HEK293T (cell line): Measurements from ENCODE around the gene SCUBE2.

ENCODE experiments used
- CTCF ChIA-PET: fragments of 350-600 bp; formaldehyde crosslinking; extraction: SDS; loops from one replicate; lab custom pipeline; 2021; ENCODE audit warnings: antibody characterized with exemption, inconsistent platforms; lab: Yijun Ruan, JAX
- POLR2A ChIA-PET: fragments of 350-600 bp; formaldehyde crosslinking; extraction: SDS; loops from one replicate; lab custom pipeline; 2020; ENCODE audit warnings: antibody characterized with exemption, inconsistent platforms; lab: Yijun Ruan, JAX
- DNase-seq: peaks from one replicate; pipeline ENCODE4 v3.0.0; 2012; ENCODE audit warnings: mixed read lengths; ENCODE audit errors: extremely low spot score
- ARNT ChIP-seq: fragments of 450-650 bp; IDR thresholded peaks from 2 replicates; pipeline ENCODE4 v1.6.1; 2017; ENCODE audit warnings: mild to moderate bottlenecking
- BHLHE40 ChIP-seq: fragments of 450-650 bp; IDR thresholded peaks from 2 replicates; pipeline ENCODE4 v1.6.1; 2016; ENCODE audit warnings: mild to moderate bottlenecking, moderate library complexity, borderline replicate concordance
- CTBP1 ChIP-seq: fragments of 450-650 bp; IDR thresholded peaks from 2 replicates; pipeline ENCODE4 v1.6.1; 2016; ENCODE audit warnings: borderline replicate concordance
- ELF4 ChIP-seq: fragments of 450-650 bp; IDR thresholded peaks from 2 replicates; pipeline ENCODE4 v1.6.1; 2017; ENCODE audit warnings: antibody characterized with exemption
- FOXA1 ChIP-seq: fragments of 450-650 bp; IDR thresholded peaks from 2 replicates; pipeline ENCODE4 v1.6.1; 2016; ENCODE audit warnings: mild to moderate bottlenecking
- FOXK2 ChIP-seq: fragments of 450-650 bp; IDR thresholded peaks from 2 replicates; pipeline ENCODE4 v1.6.1; 2016; ENCODE audit warnings: mild to moderate bottlenecking
- FOXM1 ChIP-seq: fragments of 450-650 bp; IDR thresholded peaks from 2 replicates; pipeline ENCODE4 v1.6.1; 2017; ENCODE audit warnings: mild to moderate bottlenecking, borderline replicate concordance
- HDGF ChIP-seq: fragments of 450-650 bp; IDR thresholded peaks from 2 replicates; pipeline ENCODE4 v1.6.1; 2017; ENCODE audit warnings: antibody characterized with exemption, borderline replicate concordance
- L3MBTL2 ChIP-seq: fragments of 450-650 bp; conservative IDR thresholded peaks from 2 replicates; pipeline ENCODE4 v1.6.1; 2016; ENCODE audit warnings: mild to moderate bottlenecking
- LEF1 ChIP-seq: fragments of 450-650 bp; IDR thresholded peaks from 2 replicates; pipeline ENCODE4 v1.6.1; 2017; ENCODE audit warnings: mild to moderate bottlenecking, borderline replicate concordance
- NFRKB ChIP-seq: fragments of 450-650 bp; IDR thresholded peaks from 2 replicates; pipeline ENCODE4 v1.6.1; 2016; ENCODE audit warnings: mild to moderate bottlenecking, moderate library complexity
- PKNOX1 ChIP-seq: fragments of 450-650 bp; IDR thresholded peaks from 2 replicates; pipeline ENCODE4 v1.6.1; 2016
- SP1 ChIP-seq: fragments of 450-650 bp; IDR thresholded peaks from 2 replicates; pipeline ENCODE4 v1.6.1; 2017
- SUZ12 ChIP-seq: fragments of 450-650 bp; IDR thresholded peaks from 2 replicates; pipeline ENCODE4 v1.6.1; 2016; ENCODE audit warnings: mild to moderate bottlenecking
- TARDBP ChIP-seq: fragments of 450-650 bp; IDR thresholded peaks from 2 replicates; pipeline ENCODE4 v1.6.1; 2016
- ZNF384 ChIP-seq: fragments of 450-650 bp; IDR thresholded peaks from 2 replicates; pipeline ENCODE4 v1.6.1; 2016

Gene SCUBE2

GRCh38 chr11:9089636-9090035, 1.8 kb downstream of the SCUBE2 start:
- TF ChIP-seq ARNT, result no peak
- no peak for TF ChIP-seq L3MBTL2
- no peak for TF ChIP-seq SUZ12
- DNase-seq, result no peak
- POLR2A ChIA-PET, result no interaction called here
- CTCF ChIA-PET, result interaction anchor here (0.5 to 1.0 kb wide), 4 partner anchors 28 to 417 kb away, joined by 3 to 4 read pairs (median 3); no protein-coding TSS in a partner anchor

DNA sequence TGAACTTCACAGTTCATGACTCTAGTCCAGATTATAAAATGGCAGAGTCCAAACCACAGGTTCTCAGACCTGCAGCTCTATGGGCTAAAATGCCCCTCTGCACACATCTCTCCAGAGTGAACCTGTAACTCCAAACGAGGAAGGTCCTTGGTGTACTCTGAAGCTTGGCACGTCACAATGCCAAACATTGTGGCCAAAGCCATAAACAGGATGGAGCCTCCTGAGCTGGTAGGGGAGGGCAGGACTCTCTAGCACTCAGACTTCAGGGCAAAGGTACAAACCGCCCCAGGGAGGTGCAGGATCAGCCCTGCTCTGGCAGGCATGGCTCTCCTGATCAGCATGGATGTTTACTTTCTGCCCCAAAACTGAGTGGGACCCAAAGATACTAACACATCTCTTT, 2.3 kb downstream of the SCUBE2 start:
- POLR2A ChIA-PET, result interaction anchor here (1.2 kb wide), 1 partner anchor 10 kb away, joined by 3 read pairs; no protein-coding TSS in a partner anchor
- no peak for DNase-seq
- TF ChIP-seq ARNT (no peak), BHLHE40 (no peak), FOXA1 (no peak), CTBP1 (no peak), FOXM1 (no peak), FOXK2 (no peak), ELF4 (no peak), ZNF384 (no peak), LEF1 (no peak), PKNOX1 (no peak), SP1 (no peak), HDGF (no peak), SUZ12 (no peak), TARDBP (no peak)
- CTCF ChIA-PET, result interaction anchor here (0.5 to 1.0 kb wide), 2 partner anchors 27 to 73 kb away, joined by 3 to 4 read pairs; no protein-coding TSS in a partner anchor

DNA sequence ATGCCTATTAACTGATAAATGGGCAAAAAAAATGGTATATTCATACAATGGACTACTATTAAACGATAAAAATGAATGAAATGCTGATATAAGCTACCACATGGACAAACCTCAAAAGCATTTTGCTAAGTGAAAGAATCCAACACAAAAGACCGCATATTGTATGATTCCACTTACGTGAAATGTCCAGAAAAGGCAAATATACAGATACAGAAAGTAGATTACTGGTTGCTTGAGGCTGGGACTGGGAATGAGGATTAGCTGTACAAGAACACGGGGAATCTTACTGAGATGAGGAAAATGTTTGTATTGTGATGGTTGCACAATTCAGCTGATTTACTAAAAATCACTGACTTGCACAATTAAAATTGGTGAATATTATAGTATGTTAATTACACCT, 8.8 kb downstream of the SCUBE2 start:
- TF ChIP-seq ZNF384 (no peak), HDGF (no peak), NFRKB (no peak), FOXK2 (no peak), FOXA1 (no peak), TARDBP (no peak), LEF1 (no peak), SP1 (no peak), L3MBTL2 (no peak), PKNOX1 (no peak), SUZ12 (no peak), ELF4 (no peak), BHLHE40 (no peak), FOXM1 (no peak), ARNT (no peak), CTBP1 (no peak)
- DNase-seq, result no peak
- CTCF ChIA-PET, result no interaction called here
- POLR2A ChIA-PET, result no interaction called here

DNA sequence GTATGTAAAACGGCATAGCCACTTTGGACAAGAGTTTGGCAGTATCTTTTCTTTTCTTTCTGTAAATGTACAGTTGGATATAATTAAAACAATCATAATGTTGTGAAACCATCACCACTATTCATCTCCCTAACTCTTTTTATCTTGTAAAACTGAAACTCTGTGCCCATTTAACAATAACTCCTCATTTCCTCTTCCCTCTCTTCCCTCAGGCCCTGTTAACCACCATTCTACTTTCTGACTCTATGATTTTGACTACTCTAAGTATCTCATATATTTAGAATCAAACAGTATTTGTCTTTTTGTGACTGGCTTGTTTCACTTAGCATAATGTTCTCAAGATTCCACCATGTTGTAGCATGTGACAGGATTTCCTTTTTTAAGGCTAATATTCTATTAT, 10.2 kb downstream of the SCUBE2 start:
- ChIA-PET POLR2A (no interaction called here), CTCF (no interaction called here)
- TF ChIP-seq HDGF (no peak), L3MBTL2 (no peak)
- DNase-seq, result no peak

- ChIA-PET POLR2A (interaction anchor here (1.0 kb wide), 1 partner anchor 10 kb away, joined by 3 read pairs; no protein-coding TSS in a partner anchor), CTCF (no interaction called here)
- TF ChIP-seq BHLHE40, result no peak
- TF ChIP-seq LEF1, result no peak
- no peak for TF ChIP-seq ARNT
- no peak for TF ChIP-seq TARDBP
- no peak for TF ChIP-seq SUZ12
- no peak for TF ChIP-seq FOXA1
- no peak for TF ChIP-seq L3MBTL2
- no peak for TF ChIP-seq PKNOX1
- no peak for TF ChIP-seq FOXM1
- TF ChIP-seq FOXK2, result no peak
- TF ChIP-seq NFRKB, result no peak
- TF ChIP-seq ZNF384, result no peak
- TF ChIP-seq HDGF, result no peak
- TF ChIP-seq SP1, result no peak
- no peak for TF ChIP-seq ELF4
- no peak for TF ChIP-seq CTBP1
- DNase-seq, result no peak
Observed at GRCh38 chr11:9078113-9079086, 13.0 kb downstream of the SCUBE2 start.

DNA sequence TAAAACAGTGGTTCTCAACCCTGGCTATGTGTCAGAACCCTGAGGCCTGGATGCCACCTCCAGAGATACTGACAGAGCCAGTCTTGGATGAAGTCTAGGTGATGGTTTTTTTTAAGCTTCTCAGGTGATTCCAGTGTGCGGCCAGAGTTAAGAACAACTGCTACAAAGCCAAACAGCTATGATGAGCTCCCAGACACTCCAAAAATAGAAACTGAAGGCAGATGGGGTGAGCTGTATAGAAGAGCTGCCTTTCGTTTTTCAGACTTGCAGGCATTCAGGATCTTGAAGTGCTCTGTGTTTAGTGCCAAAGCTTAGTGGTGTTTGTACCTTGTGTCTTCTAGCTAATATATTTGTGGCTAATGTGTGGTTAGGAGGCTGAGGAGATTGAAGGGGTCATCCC, 14.2 kb downstream of the SCUBE2 start:
- POLR2A ChIA-PET, result no interaction called here
- CTCF ChIA-PET, result interaction anchor here (1.1 kb wide), 1 partner anchor 19 kb away, joined by 4 read pairs; no protein-coding TSS in a partner anchor
- no peak for TF ChIP-seq LEF1
- no peak for TF ChIP-seq TARDBP
- no peak for TF ChIP-seq L3MBTL2
- no peak for TF ChIP-seq FOXK2
- TF ChIP-seq CTBP1, result no peak
- no peak for TF ChIP-seq ARNT
- DNase-seq, result no peak
